Body of pancreas (tissue), 4 donors: Measurements from ENCODE around the gene MRPL39.

Experiments used
- POLR2A ChIP-seq, 3 donors: fragments of 450-650 bp; IDR thresholded peaks; one replicate each; pipeline ENCODE4 v1.6.1; 2016; ENCODE audit warnings: antibody characterized with exemption in 3 of 3, mild to moderate bottlenecking in 2 of 3
- TF ChIP-seq, protein P1 (sequence below), 7 experiments: fragments of 450-650 bp in 4 of 7; fragments of 200-600 bp in 3 of 7; sonication (generic) in 3 of 7; IDR thresholded peaks; one replicate each; pipeline ENCODE4 v1.5.1; 2016 to 2019; ENCODE audit warnings: antibody characterized with exemption in 7 of 7

GRCh38 chr21:25582888-25583287 is 24.4 kb downstream of the MRPL39 start:
- TF ChIP-seq POLR2A (IDR thresholded peaks at IDR 0.05): no peak
- TF ChIP-seq, protein P1, sequence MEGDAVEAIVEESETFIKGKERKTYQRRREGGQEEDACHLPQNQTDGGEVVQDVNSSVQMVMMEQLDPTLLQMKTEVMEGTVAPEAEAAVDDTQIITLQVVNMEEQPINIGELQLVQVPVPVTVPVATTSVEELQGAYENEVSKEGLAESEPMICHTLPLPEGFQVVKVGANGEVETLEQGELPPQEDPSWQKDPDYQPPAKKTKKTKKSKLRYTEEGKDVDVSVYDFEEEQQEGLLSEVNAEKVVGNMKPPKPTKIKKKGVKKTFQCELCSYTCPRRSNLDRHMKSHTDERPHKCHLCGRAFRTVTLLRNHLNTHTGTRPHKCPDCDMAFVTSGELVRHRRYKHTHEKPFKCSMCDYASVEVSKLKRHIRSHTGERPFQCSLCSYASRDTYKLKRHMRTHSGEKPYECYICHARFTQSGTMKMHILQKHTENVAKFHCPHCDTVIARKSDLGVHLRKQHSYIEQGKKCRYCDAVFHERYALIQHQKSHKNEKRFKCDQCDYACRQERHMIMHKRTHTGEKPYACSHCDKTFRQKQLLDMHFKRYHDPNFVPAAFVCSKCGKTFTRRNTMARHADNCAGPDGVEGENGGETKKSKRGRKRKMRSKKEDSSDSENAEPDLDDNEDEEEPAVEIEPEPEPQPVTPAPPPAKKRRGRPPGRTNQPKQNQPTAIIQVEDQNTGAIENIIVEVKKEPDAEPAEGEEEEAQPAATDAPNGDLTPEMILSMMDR (IDR thresholded peaks at IDR 0.05): no peak
